HG03439 (cell line): Measurements from ENCODE around the gene PCNX1.
"Not testable (repeated sequence)": the region's sequence is repeated elsewhere in the genome, so short reads cannot be mapped to it uniquely, and the experiment has no call there.

Source experiments
- ATAC-seq: cut with Tn5 transposase; IDR thresholded peaks from one replicate; pipeline ENCODE4 v1.9.1; 2021; ENCODE audit warnings: mild to moderate bottlenecking, moderate library complexity; ENCODE audit not compliant: unreplicated experiment

PCNX1 gene

GRCh38 chr14:71063351-71063750, 156.1 kb downstream of the PCNX1 start:
- ATAC-seq, result no peak

GRCh38 chr14:71064747-71065146, 157.5 kb downstream of the PCNX1 start:
- ATAC-seq, result not testable (repeated sequence)

- ATAC-seq, result no peak
Measured at GRCh38 chr14:71070169-71070568, 162.9 kb downstream of the PCNX1 start.

GRCh38 chr14:71071042-71071441, 163.8 kb downstream of the PCNX1 start:
- no peak for ATAC-seq

- ATAC-seq, result no peak
Measured at GRCh38 chr14:71076462-71077092, 169.3 kb downstream of the PCNX1 start.

GRCh38 chr14:71078500-71078899, 171.2 kb downstream of the PCNX1 start:
- no peak for ATAC-seq

GRCh38 chr14:71086567-71086966, 179.3 kb downstream of the PCNX1 start:
- no peak for ATAC-seq

- no peak for ATAC-seq
Measured at GRCh38 chr14:71089971-71090370, 182.7 kb downstream of the PCNX1 start.

GRCh38 chr14:71094722-71095121, 187.5 kb downstream of the PCNX1 start:
- ATAC-seq, result no peak

GRCh38 chr14:71096947-71097346, 189.7 kb downstream of the PCNX1 start:
- ATAC-seq, result no peak

GRCh38 chr14:71103662-71104484, 196.6 kb downstream of the PCNX1 start:
- no peak for ATAC-seq

GRCh38 chr14:71105177-71105576, 197.9 kb downstream of the PCNX1 start:
- ATAC-seq, result no peak

GRCh38 chr14:71107921-71108320, 200.7 kb downstream of the PCNX1 start:
- ATAC-seq, result no peak

GRCh38 chr14:71108398-71109119, 201.3 kb downstream of the PCNX1 start:
- no peak for ATAC-seq

GRCh38 chr14:71113376-71113775, 206.1 kb downstream of the PCNX1 start:
- no peak for ATAC-seq

- no peak for ATAC-seq
Measured at GRCh38 chr14:71114565-71114964, 207.3 kb downstream of the PCNX1 start.

- ATAC-seq, result no peak
Measured at GRCh38 chr14:71115306-71115705, 208.0 kb downstream of the PCNX1 start.

GRCh38 chr14:71115821-71116567, 208.7 kb downstream of the PCNX1 start:
- peak; percentile 25 for ATAC-seq

GRCh38 chr14:71116568-71117122, 209.4 kb downstream of the PCNX1 start:
- peak; percentile 58 for ATAC-seq

- no peak for ATAC-seq
Measured at GRCh38 chr14:71117839-71118743, 210.8 kb downstream of the PCNX1 start.
